NCI-H2107 treated with DMSO at 0.1 percent for 48 hours (cell line): ENCODE data around the gene TMEM218.
"Not testable (repeated sequence)": the region's sequence is repeated elsewhere in the genome, so short reads cannot be mapped to it uniquely, and the experiment has no call there.

Source experiments
- DNase-seq: peaks from one replicate; lab custom pipeline; 2025; ENCODE audit not compliant: unreplicated experiment; lab: John Stamatoyannopoulos, UW

The TMEM218 gene

DNA sequence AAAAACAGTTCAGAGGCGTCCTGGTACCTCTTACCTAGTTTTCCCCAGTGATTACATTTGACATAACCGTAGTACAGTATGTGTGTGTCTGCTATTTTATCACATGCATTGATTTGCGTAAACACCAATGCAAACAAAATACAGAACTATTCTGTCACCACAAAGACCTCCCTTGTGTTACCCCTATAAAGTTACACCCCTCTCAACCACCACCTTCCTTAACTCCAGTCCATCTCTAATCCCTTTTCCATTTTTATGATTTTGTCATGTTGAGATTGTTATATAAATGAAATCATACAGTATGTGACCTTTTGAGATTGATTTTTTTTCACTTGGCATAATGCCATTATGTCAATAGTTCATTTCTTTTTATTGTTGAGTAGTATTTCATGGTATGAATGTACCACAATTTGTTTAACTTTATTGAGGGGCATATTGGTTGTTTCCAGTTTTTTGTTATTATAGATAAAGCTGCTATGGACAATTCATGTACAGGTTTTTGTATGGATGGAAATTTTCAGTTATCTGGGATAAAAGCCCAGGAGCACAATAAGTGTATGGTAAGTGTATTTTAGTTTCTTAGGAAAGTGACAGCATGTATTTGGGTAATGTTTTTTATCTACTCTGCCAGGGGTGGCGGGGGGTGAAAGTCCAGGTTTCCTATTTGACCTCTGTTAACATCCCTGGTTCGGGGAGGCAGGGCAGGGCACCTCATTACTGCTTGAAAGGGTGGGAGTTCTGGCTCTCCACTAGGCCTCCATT, 54.3 kb downstream of the TMEM218 start:
- DNase-seq, result no peak

DNA sequence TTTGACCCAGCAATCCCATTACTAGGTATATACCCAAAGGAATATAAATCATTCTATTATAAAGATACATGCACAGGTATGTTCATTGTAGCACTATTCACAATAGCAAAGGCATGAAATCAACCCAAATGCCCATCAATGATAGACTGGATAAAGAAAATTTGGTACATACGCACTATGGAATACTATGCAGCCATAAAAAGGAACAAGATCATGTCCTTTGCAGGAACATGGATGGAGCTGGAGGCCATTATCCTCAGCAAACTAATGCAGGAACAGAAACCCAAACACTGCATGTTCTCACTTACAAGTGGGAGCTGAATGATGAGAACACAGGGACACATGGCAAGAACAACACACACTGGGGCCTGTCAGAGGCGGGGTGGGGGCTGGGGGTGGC, 55.3 kb downstream of the TMEM218 start:
- DNase-seq, result not testable (repeated sequence)

DNA sequence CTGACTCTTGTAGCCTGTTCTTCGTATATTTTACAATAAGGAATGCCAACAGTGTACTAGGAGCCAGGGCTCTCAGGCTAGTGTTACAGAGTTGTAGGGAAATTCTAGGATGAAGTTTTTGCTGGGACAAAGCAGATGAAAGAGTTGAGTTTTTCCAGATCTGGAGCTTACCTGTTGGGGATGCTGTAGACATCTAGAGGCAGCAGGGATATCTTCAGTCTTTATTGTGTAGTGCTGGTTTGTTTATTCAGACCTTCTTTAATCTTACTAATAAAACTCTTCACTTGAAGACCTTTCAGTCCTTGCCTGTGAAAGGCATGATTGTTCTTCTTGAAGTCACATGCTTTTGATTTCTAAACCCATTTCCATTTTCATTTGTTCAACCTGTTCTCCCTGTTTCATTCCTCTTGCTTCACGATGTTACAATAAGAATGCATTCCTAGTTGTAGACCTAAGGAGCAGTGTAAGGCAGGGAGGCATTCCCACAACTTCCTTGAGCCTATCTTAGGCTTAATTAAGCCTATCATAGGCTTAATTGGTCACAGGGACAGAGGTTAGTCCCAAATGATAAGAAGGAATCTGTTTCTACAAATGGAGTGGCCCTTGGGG, 56.2 kb downstream of the TMEM218 start:
- no peak for DNase-seq

DNA sequence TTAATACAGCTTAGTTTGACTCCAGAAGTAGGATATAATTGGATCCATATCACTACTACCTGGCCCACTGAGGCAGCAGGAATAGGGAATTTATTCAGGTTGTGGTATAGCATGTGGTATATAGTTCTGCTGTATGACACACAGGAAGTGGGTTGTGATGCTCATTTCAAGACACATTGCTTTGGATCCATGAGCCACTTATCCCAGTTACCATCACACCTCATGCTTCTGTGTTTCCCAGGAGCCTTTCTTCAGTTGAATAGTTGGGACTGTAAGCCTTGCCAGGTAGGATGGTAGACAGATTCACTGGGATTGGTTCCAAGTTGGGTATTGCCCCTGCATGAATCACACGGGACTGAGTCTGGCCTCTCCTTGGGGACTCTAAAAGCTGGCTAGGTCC, 58.3 kb downstream of the TMEM218 start:
- no peak for DNase-seq

DNA sequence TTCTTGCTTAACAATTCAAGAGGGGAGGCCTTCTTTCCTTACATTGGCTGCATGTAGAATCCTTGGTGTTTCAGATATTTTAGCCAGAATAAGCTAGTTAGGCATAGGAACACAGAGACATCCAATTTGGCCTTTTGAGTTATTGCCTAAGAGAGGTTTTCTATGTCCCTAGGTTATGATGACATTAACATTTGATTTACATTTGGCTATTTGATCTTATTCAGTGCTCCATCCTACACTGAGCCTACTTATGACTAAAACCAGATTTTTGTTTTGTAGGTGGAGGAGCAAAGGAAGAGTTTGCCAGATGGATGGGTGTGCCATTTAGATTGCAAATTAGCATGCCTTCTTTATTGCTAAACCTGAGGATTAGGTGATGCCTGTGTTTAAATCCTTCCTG, 59.4 kb downstream of the TMEM218 start:
- DNase-seq, result no peak

DNA sequence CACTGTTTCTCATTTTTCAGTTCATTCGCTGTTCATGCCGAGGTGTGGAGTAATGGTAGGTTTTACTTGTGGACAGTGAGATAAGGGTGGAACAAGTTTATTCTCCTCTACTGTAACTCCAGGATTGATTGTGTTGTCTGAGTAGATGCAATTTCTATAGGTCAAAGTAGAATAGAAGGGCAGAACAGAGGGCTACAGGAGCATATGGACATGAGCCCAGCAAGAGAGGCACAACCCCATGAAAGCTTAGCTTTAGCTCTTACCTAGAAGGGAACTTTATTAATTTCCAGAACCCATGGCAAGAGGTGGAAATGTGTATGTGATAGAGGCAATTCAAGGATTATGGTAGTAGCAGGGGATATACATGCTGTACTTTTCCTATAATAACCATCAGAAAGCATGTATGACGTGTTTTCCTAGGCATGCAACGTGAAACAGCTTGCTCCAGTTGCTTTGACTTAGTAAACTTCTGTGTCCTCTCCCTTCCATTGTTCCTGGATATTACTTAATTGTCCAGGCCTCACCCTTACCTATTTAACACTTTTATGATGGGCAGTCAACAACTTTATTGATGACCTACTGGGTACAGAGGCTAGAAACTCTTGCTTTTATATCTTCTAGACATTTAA, 62.1 kb downstream of the TMEM218 start:
- no peak for DNase-seq
